Memory B cell (primary cell): ENCODE results near the gene FGF14.

ENCODE experiments used
- ATAC-seq: fragments of 150-1000 bp; cut with Tn5 transposase; 2 replicates; pipeline ENCODE4 v1.10.0; 2021; ENCODE audit warnings: low read depth, mild to moderate bottlenecking, moderate library complexity
- DNase-seq, 2 donors: peaks; one replicate each; pipeline ENCODE4 v3.0.0; 2022; ENCODE audit warnings: low spot score in 2 of 2
- H3K27ac Mint-ChIP-seq: one replicate; pipeline ENCODE4 v1.8.0; 2022; ENCODE audit warnings: mild to moderate bottlenecking, moderate library complexity, mixed read lengths
- H3K27me3 Mint-ChIP-seq: one replicate; pipeline ENCODE4 v1.8.0; 2022; ENCODE audit warnings: mixed read lengths
- H3K36me3 Mint-ChIP-seq: one replicate; pipeline ENCODE4 v1.8.0; 2022; ENCODE audit warnings: mild to moderate bottlenecking, mixed read lengths
- H3K4me1 Mint-ChIP-seq: one replicate; pipeline ENCODE4 v1.8.0; 2022; ENCODE audit warnings: mixed read lengths
- H3K4me3 Mint-ChIP-seq: one replicate; pipeline ENCODE4 v1.8.0; 2022; ENCODE audit warnings: mild to moderate bottlenecking, moderate library complexity, mixed read lengths
- H3K9me3 Mint-ChIP-seq: one replicate; pipeline ENCODE4 v1.8.0; 2022; ENCODE audit warnings: mixed read lengths

FGF14 gene

DNA sequence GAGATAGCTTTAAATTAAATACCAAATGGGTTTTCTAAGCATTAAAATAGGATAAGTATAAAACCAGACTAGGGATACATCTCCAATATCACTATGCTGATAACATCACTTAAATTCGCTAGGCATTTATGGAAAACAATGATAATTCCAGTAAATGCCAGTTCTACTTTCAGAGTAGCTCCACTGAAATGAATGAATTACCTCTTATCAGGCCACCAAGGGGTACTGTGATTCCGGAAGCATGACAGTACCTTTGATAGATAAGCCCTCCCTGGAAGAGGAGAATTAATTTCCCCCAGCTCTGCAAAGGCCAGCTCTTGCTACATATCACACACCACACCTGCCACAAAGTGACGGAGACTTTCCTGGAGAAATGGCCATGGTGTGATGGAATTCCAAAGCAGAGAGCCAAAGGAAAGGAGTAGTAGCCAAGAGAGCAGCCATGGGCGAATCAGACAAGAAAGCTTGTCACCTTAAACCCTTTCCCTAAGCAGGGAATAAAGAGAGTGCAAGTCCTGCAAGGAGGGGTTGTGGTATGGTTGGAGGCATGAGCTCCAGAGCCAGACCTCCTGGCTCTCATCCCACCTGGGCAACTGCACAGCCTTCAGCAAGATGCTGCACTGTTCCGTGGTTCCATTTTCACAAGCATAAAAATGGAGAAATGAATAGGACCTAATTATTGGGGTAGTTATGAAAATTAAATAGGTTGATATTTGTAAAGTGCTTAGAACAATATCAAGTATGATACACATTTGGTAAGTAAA is 423.1 kb downstream of the FGF14 start:
- Mint-ChIP-seq H3K27ac (no peak overlapping the region), H3K36me3 (no peaks in the 10 kb centered on the region), H3K4me1 (no peaks in the 10 kb centered on the region), H3K9me3 (peaks cover 2% of the 10 kb centered on the region), H3K27me3 (peaks cover 3% of the 10 kb centered on the region), H3K4me3 (no peak overlapping the region)
- no peak for DNase-seq
- ATAC-seq: no peak

DNA sequence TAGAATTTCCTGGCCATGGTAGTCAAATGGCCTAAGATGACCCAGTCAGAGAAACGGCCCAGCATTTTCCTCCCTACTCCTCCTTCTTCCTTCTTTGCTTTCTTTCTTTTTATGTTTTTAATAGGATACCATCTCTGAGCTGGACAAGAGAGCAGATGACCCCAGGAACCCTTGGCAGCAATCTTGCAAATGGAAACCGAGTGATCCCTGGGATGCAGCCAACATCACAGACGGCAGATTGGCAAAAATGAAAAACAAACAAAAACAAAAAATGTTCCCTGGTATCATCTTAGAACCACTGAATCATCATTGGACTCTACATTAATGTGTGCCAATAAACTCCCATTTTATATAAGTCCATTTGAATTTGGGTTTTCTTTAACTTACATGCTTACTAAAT is 424.4 kb downstream of the FGF14 start:
- H3K4me1 Mint-ChIP-seq: no peaks in the 10 kb centered on the region
- DNase-seq (no peak), ATAC-seq (no peak)
- H3K27ac Mint-ChIP-seq: no peak overlapping the region
- H3K27me3 Mint-ChIP-seq: peaks cover 3% of the 10 kb centered on the region
- peaks cover 2% of the 10 kb centered on the region for H3K9me3 Mint-ChIP-seq
- H3K4me3 Mint-ChIP-seq: no peak overlapping the region
- no peaks in the 10 kb centered on the region for H3K36me3 Mint-ChIP-seq

DNA sequence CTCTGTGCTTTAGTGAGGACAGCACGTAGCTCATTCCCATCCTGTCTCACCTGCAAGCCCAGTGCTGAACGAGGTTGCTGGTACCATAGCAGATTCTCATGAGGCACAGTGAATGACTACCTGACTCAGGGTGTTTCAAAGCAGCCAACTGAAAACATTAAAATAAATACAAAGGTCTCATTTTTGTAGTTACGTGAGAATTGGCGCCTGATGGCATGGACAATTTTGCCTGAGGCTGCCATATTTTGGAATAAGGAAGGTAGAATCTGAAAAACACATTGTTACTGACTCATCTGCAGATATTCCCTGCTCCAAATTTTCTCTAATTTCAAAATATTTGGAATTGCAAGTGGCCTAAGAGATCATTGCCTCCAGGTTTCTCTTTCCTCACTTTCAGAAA is 429.7 kb downstream of the FGF14 start:
- peaks cover 2% of the 10 kb centered on the region for H3K9me3 Mint-ChIP-seq

DNA sequence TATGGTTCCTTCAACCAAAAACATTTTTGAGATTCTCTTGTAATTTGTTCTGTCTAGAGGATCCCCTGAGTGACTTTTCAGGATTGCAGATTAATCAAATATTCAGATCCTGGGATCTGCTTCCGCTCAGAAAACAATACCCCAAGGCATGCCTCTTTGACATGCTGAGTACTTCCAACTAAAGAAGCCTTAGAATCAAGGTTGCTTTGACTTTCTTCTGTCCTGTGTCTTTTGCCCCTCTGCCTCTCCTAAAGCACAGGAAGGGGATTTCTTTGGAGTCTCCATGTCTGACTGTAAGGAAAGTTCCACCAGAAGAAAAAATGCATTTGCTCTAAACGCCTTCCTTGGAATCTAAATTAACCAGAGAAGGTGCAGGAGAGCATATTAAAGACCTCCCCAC is 431.5 kb downstream of the FGF14 start:
- Mint-ChIP-seq H3K27me3 (peaks cover 4% of the 10 kb centered on the region), H3K36me3 (no peaks in the 10 kb centered on the region), H3K4me1 (no peaks in the 10 kb centered on the region), H3K4me3 (no peak overlapping the region), H3K27ac (no peak overlapping the region), H3K9me3 (peaks cover 2% of the 10 kb centered on the region)
- DNase-seq (no peak), ATAC-seq (no peak)

More for the DNA sequence above, 429.7 kb downstream of the FGF14 start:
- no peak for ATAC-seq
- no peak overlapping the region for H3K4me3 Mint-ChIP-seq
- no peak overlapping the region for H3K27ac Mint-ChIP-seq
- DNase-seq: no peak
- H3K4me1 Mint-ChIP-seq: no peaks in the 10 kb centered on the region
- no peaks in the 10 kb centered on the region for H3K36me3 Mint-ChIP-seq
- peaks cover 3% of the 10 kb centered on the region for H3K27me3 Mint-ChIP-seq

DNA sequence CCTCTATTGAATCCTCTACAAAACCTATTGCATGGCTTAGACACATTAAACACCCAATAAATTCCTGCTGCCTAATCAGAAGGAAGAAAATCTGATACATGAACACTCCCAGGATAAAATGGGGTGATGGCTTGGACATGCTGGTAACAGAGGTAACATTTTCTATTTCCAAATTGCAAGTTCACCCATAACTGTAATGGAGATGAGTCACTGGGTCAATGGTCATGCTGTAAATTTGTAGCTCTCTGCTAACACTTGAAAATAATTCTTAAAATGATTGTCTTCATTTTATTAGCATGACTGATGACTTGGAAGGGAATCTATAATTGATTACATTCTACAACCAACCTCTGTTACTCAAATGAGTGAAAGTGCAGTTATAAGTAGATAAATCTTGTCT is 434.1 kb downstream of the FGF14 start:
- no peak for ATAC-seq
- no peak for DNase-seq
- H3K27ac Mint-ChIP-seq: no peak overlapping the region
- no peaks in the 10 kb centered on the region for H3K4me1 Mint-ChIP-seq
- H3K36me3 Mint-ChIP-seq: no peaks in the 10 kb centered on the region
- H3K27me3 Mint-ChIP-seq: peaks cover 2% of the 10 kb centered on the region
- no peaks in the 10 kb centered on the region for H3K9me3 Mint-ChIP-seq
- H3K4me3 Mint-ChIP-seq: no peak overlapping the region

DNA sequence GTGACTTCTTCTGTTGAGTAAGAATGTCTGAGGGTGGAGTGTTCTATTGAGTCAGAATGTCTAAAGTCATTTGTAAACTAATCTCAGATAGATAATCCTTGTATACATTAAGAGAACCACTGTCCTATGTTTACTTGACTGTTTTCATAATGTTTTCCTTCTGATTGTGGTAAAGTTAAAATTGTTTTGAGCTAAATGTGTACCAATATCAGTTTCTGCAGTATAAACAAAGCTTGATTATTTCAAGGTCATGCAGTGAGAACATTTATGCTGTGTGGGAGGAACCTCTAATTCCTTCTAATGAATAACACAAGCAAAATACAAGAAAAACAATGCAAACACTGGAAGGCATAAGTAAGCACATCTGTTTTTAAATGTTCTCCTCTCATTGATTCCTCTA is 434.6 kb downstream of the FGF14 start:
- Mint-ChIP-seq H3K27ac (no peak overlapping the region), H3K27me3 (peaks cover 2% of the 10 kb centered on the region), H3K36me3 (no peaks in the 10 kb centered on the region), H3K9me3 (no peaks in the 10 kb centered on the region), H3K4me3 (no peak overlapping the region), H3K4me1 (no peaks in the 10 kb centered on the region)
- DNase-seq (no peak), ATAC-seq (no peak)

DNA sequence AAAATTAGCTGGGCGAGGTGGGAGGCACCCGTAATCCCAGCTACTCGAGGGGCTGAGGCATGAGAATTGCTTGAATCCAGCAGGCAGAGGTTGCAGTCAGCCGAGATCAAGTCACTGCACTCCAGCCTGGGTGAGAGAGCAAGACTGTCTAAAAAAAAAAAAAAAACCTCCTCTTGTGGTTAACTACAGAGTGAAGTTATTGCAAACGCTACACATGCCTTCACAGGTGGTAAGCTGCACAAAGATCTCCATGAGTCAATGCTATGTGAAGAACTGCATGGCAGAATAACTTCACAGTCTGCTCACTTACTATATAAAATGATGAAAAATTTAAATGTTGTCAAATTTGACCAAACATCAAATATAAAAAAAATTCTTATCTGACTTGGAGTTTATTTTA is 436.8 kb downstream of the FGF14 start:
- peaks cover 2% of the 10 kb centered on the region for H3K27me3 Mint-ChIP-seq
- H3K27ac Mint-ChIP-seq: no peak overlapping the region
- ATAC-seq (no peak), DNase-seq (no peak)
- H3K4me1 Mint-ChIP-seq: no peaks in the 10 kb centered on the region
- H3K36me3 Mint-ChIP-seq: no peaks in the 10 kb centered on the region
- no peaks in the 10 kb centered on the region for H3K9me3 Mint-ChIP-seq
- no peak overlapping the region for H3K4me3 Mint-ChIP-seq

DNA sequence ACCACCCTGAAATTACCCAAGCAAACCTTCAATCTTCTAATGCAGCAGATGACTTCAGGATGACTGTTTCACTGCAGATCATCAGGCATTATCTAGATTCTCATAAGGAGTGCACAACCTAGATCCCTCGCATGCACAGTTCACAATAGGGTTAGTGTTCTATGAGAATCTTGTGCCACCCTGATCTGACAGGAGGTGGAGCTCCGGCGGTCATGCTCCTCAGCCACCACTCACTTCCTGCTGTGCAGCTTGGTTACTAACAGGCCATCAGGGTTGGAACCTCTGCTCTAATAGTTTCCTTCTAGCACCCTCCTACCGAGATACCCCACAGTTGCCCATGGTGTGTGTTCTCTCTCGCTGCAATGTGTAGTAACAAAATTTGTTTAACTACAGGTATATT is 442.8 kb downstream of the FGF14 start:
- H3K4me3 Mint-ChIP-seq: no peak overlapping the region
- ATAC-seq: no peak

DNA sequence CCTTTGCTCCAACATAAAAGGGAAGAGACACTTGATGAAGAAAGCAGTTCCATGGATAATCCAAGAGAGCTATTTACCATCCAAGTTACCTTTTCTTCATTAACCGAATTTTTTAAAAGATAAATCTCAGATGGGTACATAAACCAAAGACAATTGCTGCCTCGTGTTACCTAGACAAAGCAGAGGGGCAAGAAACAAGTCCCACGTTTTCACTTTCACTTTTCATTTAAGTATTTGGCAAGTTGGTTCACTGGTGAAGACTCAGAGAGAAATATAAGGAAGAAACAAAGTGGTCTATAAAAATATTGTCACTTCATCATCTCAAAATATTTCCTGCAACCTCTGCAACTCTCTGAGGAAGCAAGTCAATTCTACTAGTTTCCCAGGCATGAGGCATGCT is 446.1 kb downstream of the FGF14 start:
- Mint-ChIP-seq H3K4me3 (no peak overlapping the region), H3K9me3 (no peaks in the 10 kb centered on the region), H3K36me3 (no peaks in the 10 kb centered on the region), H3K27ac (no peak overlapping the region), H3K27me3 (peaks cover 2% of the 10 kb centered on the region), H3K4me1 (no peaks in the 10 kb centered on the region)
- DNase-seq: no peak
- ATAC-seq: no peak

More for the DNA sequence above, 442.8 kb downstream of the FGF14 start:
- Mint-ChIP-seq H3K4me1 (no peaks in the 10 kb centered on the region), H3K27me3 (no peaks in the 10 kb centered on the region), H3K27ac (no peak overlapping the region), H3K36me3 (no peaks in the 10 kb centered on the region), H3K9me3 (no peaks in the 10 kb centered on the region)
- DNase-seq: no peak

DNA sequence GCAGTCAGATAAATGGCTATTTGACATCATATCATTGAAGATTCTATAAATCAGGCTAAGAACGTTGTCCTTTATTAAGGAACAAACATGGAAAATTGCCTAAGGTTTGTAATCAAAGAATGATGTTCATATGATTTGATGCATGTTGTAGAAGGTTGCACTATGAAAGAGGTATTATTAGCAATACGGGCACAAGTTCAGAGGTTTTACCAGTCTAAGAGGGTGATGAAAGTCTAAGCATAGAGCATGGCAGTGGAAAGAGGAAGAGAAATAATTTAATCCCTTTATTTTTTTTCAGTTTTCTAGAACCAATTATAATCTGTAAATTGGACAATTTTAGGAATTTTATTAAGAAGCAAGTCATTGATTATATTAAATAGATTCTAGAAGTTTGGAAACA is 450.7 kb downstream of the FGF14 start:
- ATAC-seq (no peak), DNase-seq (no peak)
- Mint-ChIP-seq H3K4me1 (no peaks in the 10 kb centered on the region), H3K36me3 (no peaks in the 10 kb centered on the region), H3K27ac (no peak overlapping the region), H3K4me3 (no peak overlapping the region), H3K9me3 (no peaks in the 10 kb centered on the region), H3K27me3 (peaks cover 2% of the 10 kb centered on the region)

DNA sequence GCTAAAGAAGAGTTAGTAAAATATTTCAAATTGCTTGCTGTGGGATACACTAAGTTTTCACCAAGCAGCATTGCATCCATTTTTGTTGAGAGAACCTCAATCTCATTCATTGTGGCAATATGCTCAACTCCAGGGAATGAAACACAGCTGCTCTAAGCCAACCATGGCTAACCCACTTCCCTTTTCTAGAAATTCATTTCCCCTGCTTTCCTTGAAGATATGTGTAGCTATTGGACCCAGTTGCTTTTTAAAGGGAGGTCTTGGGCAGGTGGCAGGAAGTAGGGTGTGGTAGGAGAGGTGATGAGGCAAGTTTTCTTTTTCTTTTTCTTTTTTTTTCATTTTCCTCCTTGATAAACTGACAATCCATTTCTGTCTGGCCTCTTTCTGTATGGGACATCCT is 452.2 kb downstream of the FGF14 start:
- no peak overlapping the region for H3K4me3 Mint-ChIP-seq
- H3K9me3 Mint-ChIP-seq: no peaks in the 10 kb centered on the region
- no peak for ATAC-seq
- no peaks in the 10 kb centered on the region for H3K4me1 Mint-ChIP-seq
- peaks cover 2% of the 10 kb centered on the region for H3K27me3 Mint-ChIP-seq
- no peak overlapping the region for H3K27ac Mint-ChIP-seq
- H3K36me3 Mint-ChIP-seq: no peaks in the 10 kb centered on the region
- DNase-seq: no peak

DNA sequence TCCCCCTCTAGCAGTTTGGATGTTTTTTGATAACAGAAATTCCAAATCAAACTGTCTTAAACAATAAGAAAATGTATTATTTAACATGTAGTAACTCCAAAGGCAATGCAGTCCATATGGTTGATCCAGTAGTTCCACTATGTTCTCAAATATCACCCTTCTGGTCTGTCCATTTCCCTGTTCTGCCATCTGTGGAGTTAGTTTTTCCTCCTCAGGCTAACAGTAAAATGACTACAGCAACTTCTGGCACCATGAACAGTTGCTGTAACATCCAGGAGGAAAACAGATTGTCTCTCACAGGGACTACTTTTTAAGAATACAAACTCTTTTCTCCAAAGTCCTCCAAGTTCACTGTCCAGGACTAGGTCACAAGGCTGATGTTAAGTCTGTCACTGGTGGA is 455.4 kb downstream of the FGF14 start:
- Mint-ChIP-seq H3K36me3 (no peaks in the 10 kb centered on the region), H3K4me1 (no peaks in the 10 kb centered on the region), H3K27me3 (no peaks in the 10 kb centered on the region), H3K4me3 (no peak overlapping the region), H3K27ac (no peak overlapping the region), H3K9me3 (no peaks in the 10 kb centered on the region)
- ATAC-seq (no peak), DNase-seq (no peak)

DNA sequence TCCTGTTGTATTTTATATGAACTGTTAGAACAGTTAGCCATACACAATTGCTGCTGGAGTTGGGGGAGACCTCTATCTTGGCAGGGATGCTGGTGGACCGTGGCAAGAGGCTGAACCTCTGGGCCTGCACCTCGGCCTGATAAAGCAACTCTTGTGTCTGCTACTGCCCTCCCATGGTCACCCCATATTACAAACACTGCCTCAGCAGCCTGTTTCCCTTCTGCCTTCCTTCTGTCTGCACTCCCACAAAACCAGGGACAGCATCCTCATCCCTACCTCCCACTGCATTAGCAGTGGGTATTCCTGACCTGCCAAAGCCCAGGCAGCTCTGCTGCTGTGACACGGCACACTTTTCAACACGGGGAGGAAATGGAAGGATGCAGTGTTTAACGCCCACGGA is 456.4 kb downstream of the FGF14 start:
- no peak overlapping the region for H3K27ac Mint-ChIP-seq
- H3K27me3 Mint-ChIP-seq: no peaks in the 10 kb centered on the region
- H3K36me3 Mint-ChIP-seq: no peaks in the 10 kb centered on the region
- DNase-seq (no peak), ATAC-seq (no peak)
- H3K4me3 Mint-ChIP-seq: no peak overlapping the region
- H3K4me1 Mint-ChIP-seq: no peaks in the 10 kb centered on the region
- no peaks in the 10 kb centered on the region for H3K9me3 Mint-ChIP-seq

DNA sequence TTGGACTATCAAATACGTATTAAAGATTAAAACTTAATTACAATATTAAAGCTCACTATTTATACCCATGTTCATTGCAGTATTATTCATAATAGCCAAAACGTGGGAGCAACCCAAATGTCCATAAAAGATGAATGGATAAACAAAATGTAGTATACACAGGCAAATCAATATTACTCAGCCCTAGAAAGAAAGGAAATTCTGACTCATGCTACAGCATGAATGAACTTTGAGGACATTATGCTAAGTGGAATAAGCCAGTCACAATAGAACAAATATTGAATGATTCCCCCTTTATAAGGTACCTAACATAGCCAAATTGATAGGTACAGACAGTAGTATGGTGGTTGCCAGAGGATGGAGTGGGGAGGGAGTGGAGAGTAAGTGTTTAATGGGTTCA is 457.3 kb downstream of the FGF14 start:
- no peak overlapping the region for H3K4me3 Mint-ChIP-seq
- no peak overlapping the region for H3K27ac Mint-ChIP-seq
- DNase-seq: no peak
- no peaks in the 10 kb centered on the region for H3K4me1 Mint-ChIP-seq
- ATAC-seq: no peak
- no peaks in the 10 kb centered on the region for H3K9me3 Mint-ChIP-seq
- no peaks in the 10 kb centered on the region for H3K27me3 Mint-ChIP-seq
- no peaks in the 10 kb centered on the region for H3K36me3 Mint-ChIP-seq

DNA sequence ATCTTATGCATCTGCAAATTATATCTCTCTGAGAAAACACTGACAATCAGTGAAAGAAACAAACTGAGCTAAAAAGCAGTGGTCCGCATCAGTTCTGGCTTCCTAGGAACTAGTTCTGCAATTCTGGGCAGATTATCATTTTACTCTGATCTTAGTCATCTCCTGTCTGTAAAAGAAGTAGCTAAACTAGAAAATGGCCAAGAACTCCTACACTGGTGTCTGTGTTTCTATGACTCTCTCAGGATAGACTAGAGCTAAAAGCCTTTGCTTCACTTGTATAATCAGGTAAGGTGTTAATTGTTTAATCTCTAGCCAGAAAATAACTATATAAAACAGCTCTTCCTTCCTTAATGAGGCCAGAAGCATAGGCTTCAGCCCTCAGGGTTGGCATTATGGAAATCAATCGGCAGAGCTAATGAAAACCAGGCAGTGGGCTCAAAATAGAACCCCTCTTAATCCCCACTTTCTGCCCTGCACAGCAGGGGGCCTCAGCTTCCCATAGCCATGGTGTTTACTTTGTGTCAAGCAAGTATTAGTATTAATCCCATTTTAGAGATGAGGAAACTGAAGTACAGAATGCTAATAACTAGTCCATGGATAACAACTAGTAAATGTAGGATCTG is 459.2 kb downstream of the FGF14 start:
- no peak for DNase-seq
- no peaks in the 10 kb centered on the region for H3K9me3 Mint-ChIP-seq
- H3K4me1 Mint-ChIP-seq: no peaks in the 10 kb centered on the region
- H3K36me3 Mint-ChIP-seq: no peaks in the 10 kb centered on the region
- ATAC-seq: no peak
- no peak overlapping the region for H3K4me3 Mint-ChIP-seq
- no peak overlapping the region for H3K27ac Mint-ChIP-seq
- H3K27me3 Mint-ChIP-seq: peaks cover 1% of the 10 kb centered on the region
